ENCODE data around the gene IRF9. TPM values are rescaled to one million over a fixed set of nuclear protein-coding genes. Genes with fewer than 3 reads are reported as not detected.

IRF9 gene
- total RNA-seq, 1 experiment from 2014 or later = 27.6 TPM

DNA sequence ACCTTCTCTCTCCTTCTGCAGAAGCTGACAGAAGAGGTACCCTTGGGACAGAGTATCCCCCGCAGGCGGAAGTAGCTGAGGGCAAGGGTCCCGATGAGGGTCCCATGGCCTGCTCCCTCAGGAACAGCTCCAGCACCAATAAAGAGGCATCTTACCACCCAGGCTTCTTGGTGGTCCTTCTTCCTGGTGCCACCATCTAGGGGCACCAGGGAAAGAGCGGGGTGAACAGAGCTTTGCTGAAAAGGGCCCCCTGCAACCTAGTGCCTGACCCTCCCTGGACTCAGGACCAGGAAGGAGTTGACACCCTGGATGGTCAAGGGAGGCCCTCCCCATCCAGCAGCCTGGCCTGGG lies 591 bp upstream of the IRF9 start:
- no peak overlapping the region for H3K56ac ChIP-seq (ENCODE audit: insufficient read length, low read depth, low read length)
- H4K20me1 ChIP-seq (ENCODE audit: control insufficient read depth, insufficient read depth, insufficient read length) = no peaks in the 10 kb centered on the region
- H3K9ac ChIP-seq (ENCODE audit: extremely low read depth, insufficient read length, low read length) = no peak overlapping the region
- H2AK5ac ChIP-seq (ENCODE audit: insufficient read length, low read length) = no peak overlapping the region
- H2AFZ ChIP-seq (ENCODE audit: low read length) = no peak overlapping the region
- H3K79me1 ChIP-seq (ENCODE audit: insufficient read depth, low read depth, low read length, poor library complexity, severe bottlenecking) = no peaks in the 10 kb centered on the region
- no peak overlapping the region for H2BK5ac ChIP-seq (ENCODE audit: insufficient read length, low read length)
- no CpG with 5 or more reads among the region's 4 CpGs for WGBS (ENCODE audit: extremely low coverage, insufficient read length, low lambda C conversion rate)
- no peak overlapping the region for H4K91ac ChIP-seq (ENCODE audit: insufficient read length, low read depth, low read length)
- H4K5ac ChIP-seq (ENCODE audit: insufficient read length, low read depth, low read length) = no peak overlapping the region
- peaks cover 27 to 64% (median 61%) of the 10 kb centered on the region in 3 experiments for H3K36me3 Mint-ChIP-seq (ENCODE audit: insufficient read depth in 1 of 3, low read depth in 3 of 3)
- no peak overlapping the region for H3K18ac ChIP-seq (ENCODE audit: insufficient read length, low read depth, low read length)
- H3K27me3 Mint-ChIP-seq (ENCODE audit: low read depth) = no peaks in the 10 kb centered on the region; the same call in 1 of the 2 replicates
- H3K4me1 Mint-ChIP-seq = peaks cover 11 to 13% of the 10 kb centered on the region in 2 experiments
- H2BK120ac ChIP-seq (ENCODE audit: low read depth, low read length, poor library complexity, severe bottlenecking) = no peak overlapping the region
- H3K23ac ChIP-seq (ENCODE audit: insufficient read length, low read depth, low read length) = no peak overlapping the region
- H3K14ac ChIP-seq (ENCODE audit: insufficient read depth, low read length) = no peak overlapping the region
- no peaks in the 10 kb centered on the region for H3K9me3 Mint-ChIP-seq
- no peak overlapping the region for H3K27ac ChIP-seq (ENCODE audit: insufficient read length, low read depth, low read length)
- H3K9me3 ChIP-seq (ENCODE audit: control insufficient read depth, low read depth, low read length) = no peaks in the 10 kb centered on the region
- no peak overlapping the region for H3T11ph ChIP-seq (ENCODE audit: low read length)
- no peaks in the 10 kb centered on the region for H3K27me3 ChIP-seq (ENCODE audit: insufficient read depth, low read length)
- H3K4me1 ChIP-seq (ENCODE audit: insufficient read depth, low read length) = no peaks in the 10 kb centered on the region
- H3K4ac ChIP-seq (ENCODE audit: low read depth, low read length) = no peak overlapping the region
- no peak overlapping the region for H2BK20ac ChIP-seq (ENCODE audit: low read depth, low read length, poor library complexity, severe bottlenecking)
- TF ChIP-seq, protein P1, sequence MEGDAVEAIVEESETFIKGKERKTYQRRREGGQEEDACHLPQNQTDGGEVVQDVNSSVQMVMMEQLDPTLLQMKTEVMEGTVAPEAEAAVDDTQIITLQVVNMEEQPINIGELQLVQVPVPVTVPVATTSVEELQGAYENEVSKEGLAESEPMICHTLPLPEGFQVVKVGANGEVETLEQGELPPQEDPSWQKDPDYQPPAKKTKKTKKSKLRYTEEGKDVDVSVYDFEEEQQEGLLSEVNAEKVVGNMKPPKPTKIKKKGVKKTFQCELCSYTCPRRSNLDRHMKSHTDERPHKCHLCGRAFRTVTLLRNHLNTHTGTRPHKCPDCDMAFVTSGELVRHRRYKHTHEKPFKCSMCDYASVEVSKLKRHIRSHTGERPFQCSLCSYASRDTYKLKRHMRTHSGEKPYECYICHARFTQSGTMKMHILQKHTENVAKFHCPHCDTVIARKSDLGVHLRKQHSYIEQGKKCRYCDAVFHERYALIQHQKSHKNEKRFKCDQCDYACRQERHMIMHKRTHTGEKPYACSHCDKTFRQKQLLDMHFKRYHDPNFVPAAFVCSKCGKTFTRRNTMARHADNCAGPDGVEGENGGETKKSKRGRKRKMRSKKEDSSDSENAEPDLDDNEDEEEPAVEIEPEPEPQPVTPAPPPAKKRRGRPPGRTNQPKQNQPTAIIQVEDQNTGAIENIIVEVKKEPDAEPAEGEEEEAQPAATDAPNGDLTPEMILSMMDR (conservative IDR thresholded peaks at IDR 0.05) = no peak
- H3K23me2 ChIP-seq (ENCODE audit: insufficient read length, low read depth, low read length, poor library complexity, severe bottlenecking) = no peaks in the 10 kb centered on the region
- no peak overlapping the region for H4K8ac ChIP-seq (replicated peaks; ENCODE audit: insufficient read length, low read depth, low read length)
- no peak for DNase-seq
- no peak overlapping the region for H3K4me2 ChIP-seq (ENCODE audit: insufficient read depth, insufficient read length, low read length)
- H3K79me2 ChIP-seq (ENCODE audit: insufficient read depth, low read length) = no peaks in the 10 kb centered on the region
- H2BK15ac ChIP-seq (ENCODE audit: low read depth, low read length) = no peak overlapping the region
- no peak overlapping the region for H3K4me3 Mint-ChIP-seq
- H3K27ac Mint-ChIP-seq = peak overlapping the region in 1 of 3 experiments; percentile 79; a peak in 1 of 7 replicates
- H2BK12ac ChIP-seq (ENCODE audit: insufficient read length, low read depth, low read length) = no peak overlapping the region

All from H9 (cell line).